A549 (cell line): Measurements from ENCODE around the gene RFX3.

Experiments
- ESRRA ChIP-seq: fragments of 150-350 bp; IDR thresholded peaks from 2 replicates; pipeline ENCODE4 v1.6.1; 2014; ENCODE audit warnings: mild to moderate bottlenecking, low read length, borderline replicate concordance
- JUN ChIP-seq, 2 experiments: fragments of >200 bp; sonication (Bioruptor Twin); formaldehyde crosslinking; IDR thresholded peaks; 2 replicates in 1 of 2; 3 replicates in 1 of 2; pipeline ENCODE4 v1.6.1; 2016 to 2017
- NPAS2 ChIP-seq: fragments of 250-450 bp; sonication (Bioruptor Pico); IDR thresholded peaks from 2 replicates; pipeline ENCODE4 v1.8.0; 2022; ENCODE audit warnings: mild to moderate bottlenecking, moderate library complexity, borderline replicate concordance
- NR3C1 ChIP-seq: fragments of >200 bp; sonication (Bioruptor Twin); formaldehyde crosslinking; IDR thresholded peaks from 3 replicates; pipeline ENCODE4 v1.6.1; 2017
- POLR2A ChIP-seq: IDR thresholded peaks from 2 replicates; pipeline ENCODE4 v1.6.1; 2012; ENCODE audit warnings: mild to moderate bottlenecking, low read length
- POLR2AphosphoS2 ChIP-seq: conservative IDR thresholded peaks from 2 replicates; pipeline ENCODE4 v1.6.1; 2012; ENCODE audit warnings: low read length, improper control_type of control experiment, inconsistent platforms
- RNF2 ChIP-seq: fragments of 200-600 bp; sonication (generic); IDR thresholded peaks from 2 replicates; pipeline ENCODE4 v1.6.1; 2016; ENCODE audit warnings: low read depth, mild to moderate bottlenecking, antibody characterized with exemption, moderate library complexity, borderline replicate concordance
- SMC3 ChIP-seq: fragments of >200 bp; sonication (Bioruptor Twin); formaldehyde crosslinking; IDR thresholded peaks from 3 replicates; pipeline ENCODE4 v1.6.1; 2018; ENCODE audit warnings: inconsistent platforms
- ZFP36 ChIP-seq: fragments of 450-650 bp; IDR thresholded peaks from 2 replicates; pipeline ENCODE4 v1.6.1; 2014; ENCODE audit warnings: borderline replicate concordance; ENCODE audit not compliant: partially characterized antibody
- TF ChIP-seq, protein P1 (sequence below): fragments of >200 bp; sonication (Bioruptor Twin); formaldehyde crosslinking; IDR thresholded peaks from 3 replicates; pipeline ENCODE4 v1.5.1; 2016
- TF ChIP-seq, protein P2 (sequence below): IDR thresholded peaks from 2 replicates; pipeline ENCODE4 v1.6.1; 2012
- TF ChIP-seq, protein P3 (sequence below): fragments of 150-350 bp; IDR thresholded peaks from 2 replicates; pipeline ENCODE4 v1.6.1; 2014; ENCODE audit warnings: low read depth, mild to moderate bottlenecking, low read length
- TF ChIP-seq, protein P4 (sequence below): IDR thresholded peaks from 2 replicates; pipeline ENCODE4 v1.6.1; 2012
- TF ChIP-seq, protein P5 (sequence below): IDR thresholded peaks from 2 replicates; pipeline ENCODE4 v1.6.1; 2012; ENCODE audit warnings: low read depth, borderline replicate concordance

DNA sequence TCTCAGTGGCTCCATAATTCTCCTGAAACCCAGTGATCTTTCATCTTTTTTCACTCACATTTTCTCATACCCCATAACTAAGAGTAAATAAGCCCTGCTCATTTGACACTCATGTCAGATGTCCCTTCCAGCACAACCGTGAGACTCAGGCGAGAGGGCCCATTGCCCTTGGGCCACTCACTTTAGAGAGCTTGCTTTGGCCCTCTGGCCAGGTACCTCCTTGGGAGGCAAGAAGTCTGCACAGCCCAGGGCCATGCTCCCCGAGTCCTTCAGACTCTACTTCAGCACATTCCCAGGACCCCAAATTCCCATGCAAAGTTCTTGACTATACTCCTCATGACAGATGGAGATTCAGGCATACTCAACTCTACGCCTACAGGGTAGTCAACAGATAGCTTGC lies 33.6 kb downstream of the RFX3 start:
- TF ChIP-seq, protein P1, sequence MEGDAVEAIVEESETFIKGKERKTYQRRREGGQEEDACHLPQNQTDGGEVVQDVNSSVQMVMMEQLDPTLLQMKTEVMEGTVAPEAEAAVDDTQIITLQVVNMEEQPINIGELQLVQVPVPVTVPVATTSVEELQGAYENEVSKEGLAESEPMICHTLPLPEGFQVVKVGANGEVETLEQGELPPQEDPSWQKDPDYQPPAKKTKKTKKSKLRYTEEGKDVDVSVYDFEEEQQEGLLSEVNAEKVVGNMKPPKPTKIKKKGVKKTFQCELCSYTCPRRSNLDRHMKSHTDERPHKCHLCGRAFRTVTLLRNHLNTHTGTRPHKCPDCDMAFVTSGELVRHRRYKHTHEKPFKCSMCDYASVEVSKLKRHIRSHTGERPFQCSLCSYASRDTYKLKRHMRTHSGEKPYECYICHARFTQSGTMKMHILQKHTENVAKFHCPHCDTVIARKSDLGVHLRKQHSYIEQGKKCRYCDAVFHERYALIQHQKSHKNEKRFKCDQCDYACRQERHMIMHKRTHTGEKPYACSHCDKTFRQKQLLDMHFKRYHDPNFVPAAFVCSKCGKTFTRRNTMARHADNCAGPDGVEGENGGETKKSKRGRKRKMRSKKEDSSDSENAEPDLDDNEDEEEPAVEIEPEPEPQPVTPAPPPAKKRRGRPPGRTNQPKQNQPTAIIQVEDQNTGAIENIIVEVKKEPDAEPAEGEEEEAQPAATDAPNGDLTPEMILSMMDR, result no peak
- TF ChIP-seq SMC3 (no peak), POLR2AphosphoS2 (no peak), POLR2A (no peak), NR3C1 (no peak), RNF2 (no peak), NPAS2 (no peak), ESRRA (no peak), ZFP36 (no peak), JUN (IDR thresholded peaks at IDR 0.05) (no peak)
- TF ChIP-seq, protein P2, sequence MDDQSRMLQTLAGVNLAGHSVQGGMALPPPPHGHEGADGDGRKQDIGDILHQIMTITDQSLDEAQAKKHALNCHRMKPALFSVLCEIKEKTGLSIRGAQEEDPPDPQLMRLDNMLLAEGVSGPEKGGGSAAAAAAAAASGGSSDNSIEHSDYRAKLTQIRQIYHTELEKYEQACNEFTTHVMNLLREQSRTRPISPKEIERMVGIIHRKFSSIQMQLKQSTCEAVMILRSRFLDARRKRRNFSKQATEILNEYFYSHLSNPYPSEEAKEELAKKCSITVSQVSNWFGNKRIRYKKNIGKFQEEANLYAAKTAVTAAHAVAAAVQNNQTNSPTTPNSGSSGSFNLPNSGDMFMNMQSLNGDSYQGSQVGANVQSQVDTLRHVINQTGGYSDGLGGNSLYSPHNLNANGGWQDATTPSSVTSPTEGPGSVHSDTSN, result no peak
- TF ChIP-seq, protein P3, sequence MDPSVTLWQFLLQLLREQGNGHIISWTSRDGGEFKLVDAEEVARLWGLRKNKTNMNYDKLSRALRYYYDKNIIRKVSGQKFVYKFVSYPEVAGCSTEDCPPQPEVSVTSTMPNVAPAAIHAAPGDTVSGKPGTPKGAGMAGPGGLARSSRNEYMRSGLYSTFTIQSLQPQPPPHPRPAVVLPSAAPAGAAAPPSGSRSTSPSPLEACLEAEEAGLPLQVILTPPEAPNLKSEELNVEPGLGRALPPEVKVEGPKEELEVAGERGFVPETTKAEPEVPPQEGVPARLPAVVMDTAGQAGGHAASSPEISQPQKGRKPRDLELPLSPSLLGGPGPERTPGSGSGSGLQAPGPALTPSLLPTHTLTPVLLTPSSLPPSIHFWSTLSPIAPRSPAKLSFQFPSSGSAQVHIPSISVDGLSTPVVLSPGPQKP, result no peak
- TF ChIP-seq, protein P4, sequence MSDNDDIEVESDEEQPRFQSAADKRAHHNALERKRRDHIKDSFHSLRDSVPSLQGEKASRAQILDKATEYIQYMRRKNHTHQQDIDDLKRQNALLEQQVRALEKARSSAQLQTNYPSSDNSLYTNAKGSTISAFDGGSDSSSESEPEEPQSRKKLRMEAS, result no peak
- TF ChIP-seq, protein P5, sequence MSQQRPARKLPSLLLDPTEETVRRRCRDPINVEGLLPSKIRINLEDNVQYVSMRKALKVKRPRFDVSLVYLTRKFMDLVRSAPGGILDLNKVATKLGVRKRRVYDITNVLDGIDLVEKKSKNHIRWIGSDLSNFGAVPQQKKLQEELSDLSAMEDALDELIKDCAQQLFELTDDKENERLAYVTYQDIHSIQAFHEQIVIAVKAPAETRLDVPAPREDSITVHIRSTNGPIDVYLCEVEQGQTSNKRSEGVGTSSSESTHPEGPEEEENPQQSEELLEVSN, result no peak
